Mesenchymal stem cell (in vitro differentiated cells and primary cell): ENCODE measurements around the gene CCL7.
A peak's percentile ranks its signal among the peaks of the same experiment; 100 is the strongest.

ENCODE experiments used
- DNase-seq: peaks from one replicate; pipeline ENCODE4 v3.0.0-alpha.2; 2013
- H2AFZ ChIP-seq: one replicate; pipeline ENCODE4 v1.6.1; 2013; ENCODE audit warnings: low read depth, mild to moderate bottlenecking, control low read depth, inconsistent platforms, low read length, moderate library complexity
- H2AK5ac ChIP-seq: 2 replicates; pipeline ENCODE4 v1.6.1; 2013; ENCODE audit warnings: low read length, moderate library complexity, mild to moderate bottlenecking, inconsistent platforms; ENCODE audit not compliant: severe bottlenecking
- H2BK120ac ChIP-seq: one replicate; pipeline ENCODE4 v1.6.1; 2013; ENCODE audit warnings: low read depth, mild to moderate bottlenecking, inconsistent platforms, low read length, moderate library complexity
- H2BK12ac ChIP-seq, 2 experiments: one replicate each; pipeline ENCODE4 v1.6.1; 2013; ENCODE audit warnings: inconsistent platforms in 2 of 2, low read length in 2 of 2, mild to moderate bottlenecking in 2 of 2, moderate library complexity in 2 of 2, control low read depth in 1 of 2
- H2BK15ac ChIP-seq: one replicate; pipeline ENCODE4 v1.6.1; 2013; ENCODE audit warnings: mild to moderate bottlenecking, low read depth, inconsistent platforms; ENCODE audit not compliant: poor library complexity, severe bottlenecking
- H2BK5ac ChIP-seq: 2 replicates; pipeline ENCODE4 v1.6.1; 2013; ENCODE audit warnings: low read depth, mild to moderate bottlenecking, low read length, control low read depth, inconsistent platforms; ENCODE audit not compliant: poor library complexity, severe bottlenecking
- H3K14ac ChIP-seq, 2 experiments: one replicate each; pipeline ENCODE4 v1.6.1; 2013; ENCODE audit warnings: inconsistent platforms in 2 of 2, low read length in 2 of 2, control low read depth in 1 of 2, mild to moderate bottlenecking in 1 of 2, moderate library complexity in 1 of 2
- H3K18ac ChIP-seq, 2 experiments: one replicate each; pipeline ENCODE4 v1.6.1; 2013; ENCODE audit warnings: inconsistent platforms in 2 of 2, low read length in 2 of 2, control low read depth in 1 of 2, low read depth in 1 of 2, mild to moderate bottlenecking in 1 of 2
- H3K23ac ChIP-seq, 2 experiments: one replicate each; pipeline ENCODE4 v1.6.1; 2013; ENCODE audit warnings: inconsistent platforms in 2 of 2, low read length in 2 of 2, mild to moderate bottlenecking in 2 of 2, moderate library complexity in 2 of 2, control low read depth in 1 of 2
- H3K27ac ChIP-seq: 2 replicates; pipeline ENCODE4 v1.5.1; 2013; ENCODE audit warnings: mild to moderate bottlenecking, moderate library complexity, low read length, control low read depth, inconsistent platforms; ENCODE audit not compliant: poor library complexity, severe bottlenecking
- H3K27me3 ChIP-seq, 2 experiments: 2 replicates each; pipeline versions ENCODE4 v1.6.1 to v1.7.0; 2013; ENCODE audit warnings: low read length in 2 of 2, mild to moderate bottlenecking in 2 of 2, moderate library complexity in 2 of 2, control low read depth in 1 of 2, inconsistent platforms in 1 of 2; ENCODE audit not compliant: control insufficient read depth in 1 of 2, insufficient read depth in 1 of 2
- H3K36me3 ChIP-seq, 2 experiments: 2 replicates each; pipeline versions ENCODE4 v1.6.1 to v1.7.0; 2013; ENCODE audit warnings: low read length in 2 of 2, control low read depth in 1 of 2, inconsistent platforms in 1 of 2, low read depth in 1 of 2, mild to moderate bottlenecking in 1 of 2; ENCODE audit not compliant: insufficient read depth in 2 of 2, control insufficient read depth in 1 of 2
- H3K4ac ChIP-seq, 2 experiments: one replicate each; pipeline ENCODE4 v1.6.1; 2013; ENCODE audit warnings: inconsistent platforms in 2 of 2, low read length in 2 of 2, mild to moderate bottlenecking in 2 of 2, moderate library complexity in 2 of 2, control low read depth in 1 of 2, low read depth in 1 of 2
- H3K4me1 ChIP-seq: 2 replicates; pipeline ENCODE4 v1.6.1; 2013; ENCODE audit warnings: low read depth, low read length, control low read depth; ENCODE audit not compliant: control insufficient read depth, insufficient read depth
- H3K4me2 ChIP-seq: 2 replicates; pipeline ENCODE4 v1.6.1; 2013; ENCODE audit warnings: low read length, mild to moderate bottlenecking, inconsistent platforms; ENCODE audit not compliant: poor library complexity, severe bottlenecking
- H3K4me3 ChIP-seq, 2 experiments: 2 replicates each; pipeline versions ENCODE4 v1.5.1 to v1.7.0; 2013; ENCODE audit warnings: low read length in 2 of 2, mild to moderate bottlenecking in 2 of 2, control low read depth in 1 of 2, low read depth in 1 of 2; ENCODE audit not compliant: insufficient read depth in 1 of 2
- H3K79me1 ChIP-seq: replicated peaks from 2 replicates; pipeline ENCODE4 v1.6.1; 2013; ENCODE audit warnings: mild to moderate bottlenecking, control low read depth, low read length, inconsistent platforms; ENCODE audit not compliant: poor library complexity, severe bottlenecking
- H3K9ac ChIP-seq: 2 replicates; pipeline ENCODE4 v1.7.0; 2013; ENCODE audit warnings: mild to moderate bottlenecking, low read length, moderate library complexity
- H3K9me3 ChIP-seq: 2 replicates; pipeline ENCODE4 v1.7.0; 2013; ENCODE audit warnings: mild to moderate bottlenecking, low read length; ENCODE audit not compliant: control insufficient read depth
- H4K8ac ChIP-seq: one replicate; pipeline ENCODE4 v1.6.1; 2013; ENCODE audit warnings: inconsistent platforms, mild to moderate bottlenecking, low read length, moderate library complexity
- H4K91ac ChIP-seq: one replicate; pipeline ENCODE4 v1.6.1; 2013; ENCODE audit warnings: mild to moderate bottlenecking, low read length, inconsistent platforms
- WGBS: methylation state at CpG from one replicate; pipeline ENCODE4 v1.1.7; 2013; ENCODE audit warnings: mixed read lengths; 5-methylcytosine and 5-hydroxymethylcytosine counted together

CCL7 gene

GRCh38 chr17:34261568-34262337, 8.3 kb upstream of the CCL7 start:
- Histone ChIP-seq H3K4me2 (no peak overlapping the region), H3K14ac (no peak overlapping the region), H3K23ac (no peak overlapping the region), H2BK120ac (no peak overlapping the region), H2BK12ac (no peak overlapping the region), H3K18ac (no peak overlapping the region), H3K4me1 (no peaks in the 10 kb centered on the region), H2AFZ (no peak overlapping the region), H3K27ac (no peak overlapping the region), H2BK5ac (no peak overlapping the region), H2BK15ac (no peak overlapping the region), H4K91ac (no peak overlapping the region), H3K9ac (no peak overlapping the region), H3K4me3 (no peak overlapping the region), H4K8ac (no peak overlapping the region), H3K36me3 (peaks cover 0 to 8% of the 10 kb centered on the region in 2 experiments), H3K27me3 (no peaks in the 10 kb centered on the region), H3K9me3 (no peaks in the 10 kb centered on the region), H3K79me1 (no peaks in the 10 kb centered on the region), H2AK5ac (no peak overlapping the region), H3K4ac (no peak overlapping the region)
- DNase-seq = no peak
- 87% methylated on average over 4 of the region's 5 CpGs for WGBS

GRCh38 chr17:34265711-34266110, 4.3 kb upstream of the CCL7 start:
- H3K27ac ChIP-seq = no peak overlapping the region
- H3K36me3 ChIP-seq = no peaks in the 10 kb centered on the region
- H2BK5ac ChIP-seq = no peak overlapping the region
- no peak overlapping the region for H3K4ac ChIP-seq
- no peak for DNase-seq
- no peak overlapping the region for H2AK5ac ChIP-seq
- no peaks in the 10 kb centered on the region for H3K79me1 ChIP-seq
- no peaks in the 10 kb centered on the region for H3K27me3 ChIP-seq
- H3K9ac ChIP-seq = no peak overlapping the region
- H3K4me2 ChIP-seq = no peak overlapping the region
- H3K9me3 ChIP-seq = no peaks in the 10 kb centered on the region
- no peak overlapping the region for H3K14ac ChIP-seq
- no peak overlapping the region for H2BK15ac ChIP-seq
- no peak overlapping the region for H3K4me3 ChIP-seq
- WGBS = 40% methylated on average over 1 of the region's 3 CpGs
- H3K23ac ChIP-seq = no peak overlapping the region
- no peak overlapping the region for H2BK12ac ChIP-seq
- no peak overlapping the region for H2BK120ac ChIP-seq
- H4K8ac ChIP-seq = no peak overlapping the region
- H4K91ac ChIP-seq = no peak overlapping the region
- H3K18ac ChIP-seq = no peak overlapping the region
- no peak overlapping the region for H2AFZ ChIP-seq
- no peaks in the 10 kb centered on the region for H3K4me1 ChIP-seq

- peak; percentile 95 for DNase-seq
- H2BK120ac ChIP-seq = no peak overlapping the region
- no peaks in the 10 kb centered on the region for H3K4me1 ChIP-seq
- H3K27me3 ChIP-seq = no peaks in the 10 kb centered on the region
- no peak overlapping the region for H4K91ac ChIP-seq
- no peaks in the 10 kb centered on the region for H3K79me1 ChIP-seq
- no peak overlapping the region for H3K9ac ChIP-seq
- no peak overlapping the region for H2AFZ ChIP-seq
- no peak overlapping the region for H3K23ac ChIP-seq
- H2AK5ac ChIP-seq = no peak overlapping the region
- H2BK12ac ChIP-seq = no peak overlapping the region
- no peak overlapping the region for H4K8ac ChIP-seq
- no peak overlapping the region for H3K18ac ChIP-seq
- H3K4me2 ChIP-seq = no peak overlapping the region
- no peak overlapping the region for H3K4me3 ChIP-seq
- no peaks in the 10 kb centered on the region for H3K36me3 ChIP-seq
- H2BK15ac ChIP-seq = no peak overlapping the region
- H3K9me3 ChIP-seq = no peaks in the 10 kb centered on the region
- no peak overlapping the region for H2BK5ac ChIP-seq
- WGBS = no CpG with 5 or more reads among the region's 1 CpG
- no peak overlapping the region for H3K27ac ChIP-seq
- H3K14ac ChIP-seq = no peak overlapping the region
- H3K4ac ChIP-seq = no peak overlapping the region
Measured at GRCh38 chr17:34275881-34276280, 5.9 kb downstream of the CCL7 start.

- no peak overlapping the region for H3K4ac ChIP-seq
- H3K79me1 ChIP-seq = no peaks in the 10 kb centered on the region
- no peak overlapping the region for H4K8ac ChIP-seq
- H3K23ac ChIP-seq = no peak overlapping the region
- no peak overlapping the region for H2AK5ac ChIP-seq
- no peaks in the 10 kb centered on the region for H3K4me1 ChIP-seq
- H3K9me3 ChIP-seq = no peaks in the 10 kb centered on the region
- H3K27me3 ChIP-seq = no peaks in the 10 kb centered on the region
- no peak overlapping the region for H2BK120ac ChIP-seq
- H3K4me2 ChIP-seq = no peak overlapping the region
- 63% methylated on average over 3 of the region's 4 CpGs for WGBS
- no peak for DNase-seq
- no peak overlapping the region for H3K27ac ChIP-seq
- no peak overlapping the region for H2BK15ac ChIP-seq
- no peak overlapping the region for H4K91ac ChIP-seq
- H3K9ac ChIP-seq = no peak overlapping the region
- no peak overlapping the region for H3K18ac ChIP-seq
- H2BK5ac ChIP-seq = no peak overlapping the region
- H2AFZ ChIP-seq = no peak overlapping the region
- no peaks in the 10 kb centered on the region for H3K36me3 ChIP-seq
- no peak overlapping the region for H2BK12ac ChIP-seq
- no peak overlapping the region for H3K4me3 ChIP-seq
- no peak overlapping the region for H3K14ac ChIP-seq
Measured at GRCh38 chr17:34276826-34277225, 6.8 kb downstream of the CCL7 start.
